GM12892 (cell line): ENCODE data around the gene FRG1.
"Not testable (repeated sequence)": the region's sequence is repeated elsewhere in the genome, so short reads cannot be mapped to it uniquely, and the experiment has no call there.

Source experiments
- POLR2A ChIP-seq: IDR thresholded peaks from 2 replicates; pipeline ENCODE4 v1.6.1; 2011; ENCODE audit warnings: low read depth, low read length, control low read depth
- POLR2AphosphoS5 ChIP-seq: IDR thresholded peaks from 2 replicates; pipeline ENCODE4 v1.6.1; 2011; ENCODE audit warnings: low read depth, low read length, control low read depth
- TAF1 ChIP-seq: IDR thresholded peaks from 2 replicates; pipeline ENCODE4 v1.6.1; 2011; ENCODE audit warnings: low read depth, mild to moderate bottlenecking, control low read depth, low read length, borderline replicate concordance

- not testable (repeated sequence) for TF ChIP-seq POLR2A, POLR2AphosphoS5, TAF1
These were observed 6.2 kb downstream of the FRG1 start for GRCh38 chr4:189946906-189947305.
